Activated CD4-positive, CD25-positive, alpha-beta regulatory T cell (primary cell): ENCODE measurements around the gene TEDC1.

Experiments used
- DNase-seq, 4 experiments: peaks; one replicate each; lab custom pipeline; 2025; lab: John Stamatoyannopoulos, UW

The TEDC1 gene

DNA sequence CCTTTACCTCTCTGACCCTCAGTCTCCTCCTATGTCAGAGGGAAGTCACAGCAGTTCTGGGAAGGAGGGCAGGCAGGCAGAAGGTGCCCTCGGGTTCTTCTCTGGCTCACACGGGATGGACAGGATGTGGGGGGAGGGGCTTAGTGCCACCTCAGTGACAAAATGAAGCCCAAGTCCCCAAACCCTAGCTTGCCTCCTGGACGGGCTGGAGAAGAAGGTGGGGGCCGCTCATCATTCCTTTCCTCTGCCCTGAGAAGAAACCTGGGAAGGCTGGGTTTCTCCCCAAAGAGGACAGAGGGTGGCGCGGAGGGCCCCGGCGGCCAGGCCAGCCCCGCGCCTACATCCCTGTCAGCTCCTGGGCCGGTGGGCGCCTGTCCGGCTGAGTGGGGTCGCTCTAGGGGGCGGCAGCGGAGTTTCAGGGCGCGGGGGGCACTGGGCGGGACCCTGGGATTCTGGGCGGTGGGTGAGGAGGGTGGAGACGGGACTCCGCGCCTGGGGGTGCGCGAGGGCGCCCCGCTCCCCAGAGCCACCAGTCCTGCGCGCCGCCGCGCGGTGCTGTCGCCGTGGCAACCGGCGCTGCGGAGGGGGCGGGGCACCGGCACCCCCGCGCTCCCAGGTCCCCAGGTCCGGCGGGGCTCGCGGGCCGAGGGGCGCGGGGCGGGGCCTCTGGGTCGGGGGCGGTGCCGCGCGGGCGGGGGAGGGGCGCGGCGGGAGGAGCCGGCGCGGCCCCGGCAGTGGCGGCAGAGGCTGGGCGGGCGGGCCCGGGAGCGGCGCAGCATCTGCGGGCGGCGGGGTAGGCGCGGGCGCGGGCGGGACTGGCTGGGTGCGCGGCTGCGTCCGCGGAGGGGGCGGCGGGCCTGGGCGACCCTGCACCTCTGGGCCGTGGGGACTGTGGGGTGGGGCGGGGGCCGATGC lies 35.1 kb downstream of the TEDC1 start, which contains the start of gene TMEM121:
TMEM121 (plus strand) TSS at position 723 of the 915 bp plus-strand sequence. CDS start 2,252 bp downstream, outside the sequence.
- DNase-seq, result no peak

DNA sequence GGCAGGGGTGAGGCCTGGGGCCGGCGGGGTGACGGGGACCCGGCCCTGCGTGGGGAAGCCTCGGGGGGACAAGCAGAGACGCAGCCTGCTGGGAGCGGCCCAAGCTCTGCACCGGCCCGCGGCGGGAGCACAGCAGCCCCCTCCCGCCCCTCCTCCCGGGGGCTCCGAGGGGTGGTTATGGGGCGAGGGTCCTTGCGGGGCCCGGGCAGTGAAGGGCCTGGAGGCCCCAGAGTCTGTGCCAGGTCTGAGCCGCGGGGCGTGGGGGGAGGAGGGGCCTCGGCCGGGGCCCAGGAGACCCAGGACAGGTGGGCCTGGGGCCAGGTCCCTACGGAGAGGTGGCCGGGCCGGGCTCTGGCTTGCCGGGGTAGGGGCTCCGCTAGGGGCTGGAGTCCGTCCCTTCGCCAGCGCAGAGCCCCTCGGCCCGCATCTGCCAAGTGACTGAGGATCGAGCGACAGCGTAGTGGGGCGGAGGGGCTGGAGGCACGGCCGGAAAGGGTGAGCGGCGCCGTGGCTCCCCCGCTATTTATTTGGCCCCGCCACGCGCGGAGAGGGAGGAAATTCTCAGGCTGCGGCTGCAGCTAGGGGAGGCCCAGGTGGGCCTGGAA lies 35.8 kb downstream of the TEDC1 start:
- DNase-seq, result no peak

DNA sequence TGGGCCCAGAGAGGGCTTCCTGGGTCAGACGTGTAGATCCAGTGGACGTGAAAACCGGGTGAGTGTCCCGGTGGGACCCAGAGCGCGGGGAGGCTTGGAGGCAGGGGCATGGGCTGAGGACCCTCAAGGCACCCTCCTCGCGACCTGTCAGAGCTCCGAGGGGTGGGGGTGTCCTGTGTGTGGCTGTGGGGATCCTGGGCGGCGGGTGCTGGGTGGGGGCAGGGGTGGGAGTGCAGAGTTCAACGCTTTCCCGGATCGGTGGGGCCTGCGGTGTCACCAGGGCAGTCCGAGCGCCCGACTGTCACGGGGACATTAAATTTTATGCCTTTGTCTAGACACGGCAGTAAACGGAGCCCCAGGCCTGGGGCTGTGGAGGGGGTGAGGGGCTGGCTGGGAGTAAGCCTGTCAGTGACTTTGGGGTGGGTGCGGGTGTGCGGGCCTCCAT lies 36.4 kb downstream of the TEDC1 start:
- no peak for DNase-seq

DNA sequence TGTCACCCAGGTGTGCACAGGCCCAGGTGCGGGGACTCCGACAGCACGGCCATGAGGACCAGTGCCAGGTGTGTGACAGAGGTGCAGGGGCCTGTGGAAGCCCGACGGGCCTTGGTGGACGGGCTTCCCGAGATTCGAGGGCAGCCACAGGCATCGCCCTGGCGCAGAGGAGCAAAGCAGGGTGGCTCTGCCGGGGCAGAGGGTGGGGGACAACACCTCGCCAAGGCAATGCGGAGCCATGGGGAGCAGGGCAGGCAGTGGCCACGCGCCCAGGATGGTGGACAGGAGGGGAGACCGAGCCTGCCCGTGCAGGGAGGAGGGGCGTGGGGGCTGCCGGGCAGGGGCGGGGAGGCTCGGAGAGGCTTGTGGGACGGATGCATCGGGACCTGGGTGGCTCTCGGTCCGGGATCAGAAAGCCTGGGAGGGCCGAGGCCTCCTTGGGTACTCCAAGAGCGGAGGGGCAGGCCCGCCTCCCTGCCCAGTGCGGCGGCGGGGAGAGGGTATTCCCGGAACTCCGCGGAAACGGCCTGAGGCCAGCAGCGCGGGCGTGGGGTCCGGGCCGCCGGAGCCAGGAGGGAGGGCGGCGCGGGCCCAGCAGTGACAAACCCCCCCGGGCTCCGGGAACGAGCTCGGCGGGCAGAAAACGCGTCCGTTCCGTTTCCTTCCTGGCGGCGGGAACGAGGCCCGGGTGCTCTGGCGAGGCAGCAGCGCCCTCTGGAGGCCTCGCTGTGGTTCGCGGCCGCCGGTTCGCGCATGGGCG lies 37.0 kb downstream of the TEDC1 start:
- peak; percentile 50 to 65 (median 58) for DNase-seq

DNA sequence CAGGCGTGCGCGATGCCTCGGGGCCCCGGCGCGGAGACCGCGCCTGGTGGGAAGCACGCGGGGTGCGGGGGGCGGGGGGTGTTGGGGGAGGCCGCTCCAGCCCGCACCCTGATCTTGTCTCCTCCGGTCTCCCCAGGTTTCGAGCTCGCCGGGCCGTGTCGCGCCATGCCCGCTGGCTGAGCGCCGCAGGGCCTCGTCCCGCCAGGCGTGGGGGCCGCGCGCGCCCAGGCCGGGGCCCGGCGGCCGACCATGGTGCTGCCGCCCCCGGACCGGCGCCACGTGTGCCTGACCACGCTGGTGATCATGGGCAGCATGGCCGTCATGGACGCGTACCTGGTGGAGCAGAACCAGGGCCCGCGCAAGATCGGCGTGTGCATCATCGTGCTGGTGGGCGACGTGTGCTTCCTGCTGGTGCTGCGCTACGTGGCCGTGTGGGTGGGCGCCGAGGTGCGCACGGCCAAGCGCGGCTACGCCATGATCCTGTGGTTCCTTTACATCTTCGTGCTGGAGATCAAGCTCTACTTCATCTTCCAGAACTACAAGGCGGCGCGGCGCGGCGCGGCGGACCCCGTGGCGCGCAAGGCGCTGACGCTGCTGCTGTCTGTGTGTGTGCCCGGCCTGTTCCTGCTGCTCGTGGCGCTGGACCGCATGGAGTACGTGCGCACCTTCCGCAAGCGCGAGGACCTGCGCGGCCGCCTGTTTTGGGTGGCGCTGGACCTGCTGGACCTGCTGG lies 37.7 kb downstream of the TEDC1 start:
- DNase-seq, result no peak

DNA sequence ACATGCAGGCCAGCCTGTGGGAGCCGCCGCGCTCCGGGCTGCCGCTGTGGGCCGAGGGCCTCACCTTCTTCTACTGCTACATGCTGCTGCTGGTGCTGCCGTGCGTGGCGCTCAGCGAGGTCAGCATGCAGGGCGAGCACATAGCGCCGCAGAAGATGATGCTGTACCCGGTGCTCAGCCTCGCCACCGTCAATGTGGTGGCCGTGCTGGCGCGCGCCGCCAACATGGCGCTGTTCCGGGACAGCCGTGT lies 38.2 kb downstream of the TEDC1 start:
- DNase-seq, result no peak

DNA sequence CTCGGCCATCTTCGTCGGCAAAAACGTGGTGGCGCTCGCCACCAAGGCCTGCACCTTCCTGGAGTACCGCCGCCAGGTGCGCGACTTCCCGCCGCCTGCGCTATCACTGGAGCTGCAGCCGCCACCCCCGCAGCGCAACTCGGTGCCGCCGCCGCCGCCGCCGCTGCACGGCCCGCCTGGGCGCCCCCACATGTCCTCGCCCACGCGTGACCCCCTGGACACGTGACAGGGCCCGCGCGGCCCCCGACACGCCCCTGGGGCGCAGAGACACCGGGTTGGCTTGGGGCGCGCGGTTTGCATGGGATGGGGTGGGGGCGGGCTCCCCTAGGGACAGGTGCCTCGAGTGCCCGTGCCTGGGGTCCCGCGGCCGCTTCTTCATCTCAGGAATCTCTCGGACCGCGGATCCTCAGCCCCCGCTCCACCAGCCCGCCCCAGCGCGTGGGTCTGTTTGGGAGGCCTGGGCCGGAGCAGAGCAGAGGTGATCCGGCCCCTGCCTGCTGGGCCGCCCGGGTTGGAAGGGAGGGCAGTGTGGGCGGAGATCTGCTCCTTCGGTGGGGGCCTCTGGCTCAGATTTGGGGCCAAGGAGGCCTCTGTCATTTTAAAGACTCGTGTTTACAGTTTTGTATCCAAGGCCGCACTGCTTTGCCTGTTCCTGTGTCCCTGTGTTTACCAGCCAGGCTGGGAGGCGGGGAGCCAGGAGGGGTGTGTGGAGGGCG lies 38.7 kb downstream of the TEDC1 start:
- no peak for DNase-seq

DNA sequence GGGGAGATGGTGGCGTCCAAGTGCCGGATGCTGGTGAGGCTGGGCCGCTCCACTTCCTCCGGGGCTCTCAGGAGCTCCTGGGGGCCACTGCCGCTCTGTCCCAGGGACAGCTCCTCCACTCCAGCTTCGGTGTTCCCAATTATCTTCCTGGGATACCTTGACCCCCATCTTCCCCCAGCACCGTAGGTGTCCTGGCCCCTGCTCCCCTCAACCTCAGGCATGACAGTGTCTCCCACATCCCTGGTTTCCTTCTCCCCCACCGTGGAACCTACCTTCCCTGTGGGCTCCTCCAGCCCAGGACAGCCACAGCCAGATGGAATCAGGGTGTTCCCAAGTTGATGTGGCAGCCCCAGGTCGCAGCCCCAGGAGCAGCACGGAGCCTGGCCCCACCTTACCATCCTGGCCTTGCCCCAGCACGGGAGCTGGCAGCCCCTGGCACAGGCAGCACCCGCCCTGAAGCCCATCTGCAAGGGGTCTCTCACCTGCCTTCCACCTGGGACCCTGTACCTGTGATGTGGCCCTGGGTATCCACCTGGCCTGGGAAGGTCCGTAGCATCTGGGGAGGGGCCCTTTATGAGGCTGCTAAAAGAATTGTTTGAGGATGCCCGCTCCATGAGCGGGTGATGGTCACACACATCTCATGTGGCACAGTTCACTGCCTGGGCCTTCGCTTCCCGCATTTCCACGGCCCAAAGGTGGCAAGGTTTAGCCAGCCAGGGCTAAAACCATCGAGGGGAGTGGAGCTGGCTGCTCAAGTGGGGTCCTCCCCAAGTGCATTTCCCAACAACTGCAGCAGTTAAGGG lies 39.4 kb downstream of the TEDC1 start:
- no peak for DNase-seq

DNA sequence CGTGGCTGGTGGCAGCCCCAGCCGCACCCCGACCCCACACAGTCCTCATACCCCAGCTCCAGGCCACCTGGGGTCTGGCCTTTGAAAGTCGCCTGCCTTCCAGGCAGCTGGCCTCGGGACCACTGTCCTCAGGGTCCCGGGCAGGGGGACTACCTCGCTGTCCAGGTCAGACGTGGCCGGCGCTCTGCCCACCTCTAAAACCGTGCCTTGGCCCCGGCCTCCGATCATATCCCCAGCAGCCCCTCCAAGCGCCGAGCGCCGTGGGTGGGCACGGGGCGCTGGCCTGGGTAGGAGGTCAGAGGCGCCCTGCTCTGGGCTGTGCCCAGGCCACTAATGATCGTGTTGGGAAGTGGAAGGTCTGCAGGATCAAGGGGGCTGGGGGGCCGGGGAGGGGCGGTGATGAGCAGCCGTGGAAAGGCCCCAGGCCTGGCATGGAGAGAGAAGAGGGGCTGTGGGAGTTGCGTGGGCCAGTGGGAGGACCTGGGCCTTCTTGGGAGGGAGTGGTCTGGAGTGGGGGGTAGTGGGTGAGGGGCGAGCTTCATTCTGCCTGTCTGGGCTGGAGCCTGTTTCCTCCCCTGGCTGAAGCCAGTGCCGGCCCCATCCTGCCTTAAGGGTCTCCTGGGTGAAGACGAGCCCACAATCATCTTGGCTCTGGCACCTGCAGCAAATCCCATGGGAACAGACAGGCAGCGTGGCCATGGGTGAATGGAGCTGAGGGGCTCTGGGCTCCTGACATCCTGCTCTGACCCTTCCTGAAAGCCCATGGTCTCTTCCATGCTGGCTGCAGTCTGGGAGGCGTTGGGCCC lies 40.2 kb downstream of the TEDC1 start:
- DNase-seq, result no peak

DNA sequence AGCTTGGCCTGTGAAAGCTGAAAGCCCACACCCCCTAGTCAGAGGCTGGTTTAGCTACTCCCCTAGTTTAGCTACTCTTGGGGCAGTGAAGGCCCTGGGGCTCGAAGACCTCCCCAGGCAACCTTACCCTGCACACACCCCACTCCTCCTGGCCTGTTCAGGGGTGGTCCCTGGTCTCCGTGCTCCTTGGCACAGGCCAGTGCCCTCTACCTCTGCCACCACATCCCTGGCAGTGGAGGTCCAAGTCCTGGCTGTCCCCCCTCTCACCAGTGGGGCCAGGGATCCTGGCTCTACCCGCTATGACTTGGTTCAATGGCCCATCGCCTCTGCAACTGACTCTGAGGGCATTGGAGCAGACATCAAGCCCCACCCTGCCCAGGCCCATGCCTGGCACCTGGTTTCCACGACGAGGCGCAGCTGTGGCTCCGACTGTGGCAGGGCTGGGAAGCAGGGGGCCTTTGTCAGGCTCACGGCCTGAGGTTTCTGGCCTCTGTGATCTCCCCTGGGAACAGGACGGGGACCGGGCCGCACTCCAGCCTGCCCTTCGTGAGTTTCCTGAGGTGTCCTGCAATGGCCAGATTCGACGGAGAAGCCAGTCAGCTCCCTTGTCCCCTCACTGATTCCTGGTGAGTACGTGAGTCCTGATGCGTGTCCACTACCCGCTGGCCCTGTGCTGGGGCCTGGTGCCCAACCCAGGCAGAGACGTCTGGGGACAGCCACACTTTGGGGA lies 41.0 kb downstream of the TEDC1 start:
- DNase-seq, result no peak

DNA sequence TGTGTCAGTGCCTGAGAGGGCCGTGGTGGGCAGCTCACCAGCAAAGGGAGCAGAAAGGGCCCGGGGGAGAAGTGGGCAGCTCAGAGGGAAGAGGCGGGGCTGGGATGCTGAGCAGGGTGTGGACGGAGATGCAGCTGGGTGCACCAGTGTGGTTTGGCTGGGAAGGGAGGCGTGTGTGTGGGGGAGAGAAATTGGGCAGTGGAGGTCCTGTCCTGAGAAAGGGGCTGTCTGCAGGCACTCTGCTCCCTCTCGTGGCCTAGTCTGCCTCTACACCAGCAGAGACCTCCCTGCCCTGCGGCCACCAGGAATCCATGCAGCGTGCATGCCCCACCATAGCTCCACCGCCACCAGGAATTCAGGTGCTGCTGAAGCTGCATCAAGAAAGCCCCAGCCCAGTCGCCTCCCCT lies 41.7 kb downstream of the TEDC1 start:
- DNase-seq, result no peak

DNA sequence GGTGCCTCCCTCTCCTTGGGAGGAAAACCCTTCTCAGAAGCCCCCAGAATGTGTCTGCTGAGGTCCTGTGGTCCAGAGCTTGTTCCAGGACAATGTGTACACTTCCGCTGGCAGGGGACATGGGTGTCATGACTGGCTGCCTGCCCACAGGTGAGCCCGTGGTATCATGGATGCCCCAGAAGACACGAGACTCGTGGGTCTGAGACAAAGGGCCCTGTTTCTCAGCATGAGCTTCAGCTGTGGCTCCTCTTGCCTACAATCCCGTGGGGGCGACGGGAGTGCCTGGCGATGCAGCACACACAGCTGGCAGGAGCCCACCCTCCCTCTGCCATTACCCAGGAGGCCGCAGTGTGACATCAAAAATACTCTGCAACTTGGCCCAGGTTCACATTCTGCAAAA lies 42.3 kb downstream of the TEDC1 start:
- DNase-seq, result no peak

DNA sequence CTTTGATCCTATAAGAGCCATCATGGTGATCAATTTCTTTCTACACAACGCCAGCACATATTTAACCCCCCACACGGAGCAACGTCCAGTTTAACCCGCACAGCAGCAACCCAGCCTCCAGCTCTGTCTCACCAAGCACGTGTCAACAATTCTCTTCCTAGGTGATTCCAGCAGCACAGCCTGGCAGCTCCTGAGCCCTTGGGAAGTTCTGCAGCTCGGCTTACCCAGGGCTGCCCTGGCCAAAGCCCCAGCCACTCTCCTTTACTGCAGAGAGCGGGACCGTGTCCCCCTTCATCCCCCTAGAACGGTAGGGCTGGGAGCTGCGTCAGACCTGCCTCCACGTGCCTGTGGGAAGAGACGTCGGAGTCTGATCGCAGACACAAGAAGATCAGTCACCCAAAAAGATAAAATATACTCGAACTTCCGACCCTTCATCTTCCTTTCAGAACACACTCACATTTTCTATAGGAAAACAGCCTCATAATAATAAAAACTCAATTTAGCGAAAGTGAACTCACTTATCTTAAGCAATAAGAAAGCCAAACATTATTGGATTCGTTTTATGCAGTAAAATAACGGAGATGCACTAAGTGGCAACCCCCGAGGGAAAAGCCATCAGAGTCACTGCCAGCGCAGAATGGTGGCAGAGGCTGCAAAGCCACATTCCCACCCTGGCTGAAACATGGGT lies 42.9 kb downstream of the TEDC1 start:
- DNase-seq, result no peak

DNA sequence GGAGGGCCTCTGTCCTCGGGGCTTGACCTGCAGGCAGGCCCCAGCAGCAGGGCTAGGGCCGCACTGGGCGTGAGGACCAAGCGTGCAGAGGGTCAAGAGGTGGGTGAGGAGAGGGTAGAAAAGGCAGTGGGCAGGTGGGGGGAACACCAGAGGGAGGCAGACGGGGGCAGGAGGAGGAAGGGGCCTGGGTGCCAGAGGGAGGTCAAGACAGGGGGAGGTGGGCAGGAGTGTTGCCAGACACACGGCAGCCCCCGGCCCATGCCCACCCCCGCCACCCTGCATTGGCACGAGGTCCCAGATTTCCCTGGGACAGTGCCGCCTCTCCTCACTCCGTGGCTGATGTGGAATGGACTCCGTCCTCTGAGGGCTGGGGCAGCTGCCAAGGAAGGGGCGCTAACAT lies 43.5 kb downstream of the TEDC1 start:
- DNase-seq, result no peak

DNA sequence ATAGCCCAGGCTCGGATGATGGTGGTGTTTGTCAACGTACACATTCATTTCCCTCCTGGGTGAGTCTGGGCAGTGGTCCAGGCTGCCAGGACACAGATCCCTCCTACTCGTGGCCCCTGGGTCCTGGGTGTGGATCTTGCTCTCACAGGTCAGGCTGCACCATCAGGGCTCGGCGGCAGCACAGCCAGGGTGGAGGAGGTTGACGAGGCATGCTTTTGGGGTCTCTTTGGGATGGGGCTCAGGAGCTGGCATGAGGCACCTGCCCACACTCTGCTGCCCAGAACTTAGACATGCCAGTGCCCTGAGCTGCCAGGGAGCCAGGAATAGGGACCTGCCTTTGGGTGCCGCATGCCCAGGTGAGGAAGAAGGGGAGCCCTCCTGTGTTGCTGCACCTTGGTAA lies 45.0 kb downstream of the TEDC1 start:
- no peak for DNase-seq

DNA sequence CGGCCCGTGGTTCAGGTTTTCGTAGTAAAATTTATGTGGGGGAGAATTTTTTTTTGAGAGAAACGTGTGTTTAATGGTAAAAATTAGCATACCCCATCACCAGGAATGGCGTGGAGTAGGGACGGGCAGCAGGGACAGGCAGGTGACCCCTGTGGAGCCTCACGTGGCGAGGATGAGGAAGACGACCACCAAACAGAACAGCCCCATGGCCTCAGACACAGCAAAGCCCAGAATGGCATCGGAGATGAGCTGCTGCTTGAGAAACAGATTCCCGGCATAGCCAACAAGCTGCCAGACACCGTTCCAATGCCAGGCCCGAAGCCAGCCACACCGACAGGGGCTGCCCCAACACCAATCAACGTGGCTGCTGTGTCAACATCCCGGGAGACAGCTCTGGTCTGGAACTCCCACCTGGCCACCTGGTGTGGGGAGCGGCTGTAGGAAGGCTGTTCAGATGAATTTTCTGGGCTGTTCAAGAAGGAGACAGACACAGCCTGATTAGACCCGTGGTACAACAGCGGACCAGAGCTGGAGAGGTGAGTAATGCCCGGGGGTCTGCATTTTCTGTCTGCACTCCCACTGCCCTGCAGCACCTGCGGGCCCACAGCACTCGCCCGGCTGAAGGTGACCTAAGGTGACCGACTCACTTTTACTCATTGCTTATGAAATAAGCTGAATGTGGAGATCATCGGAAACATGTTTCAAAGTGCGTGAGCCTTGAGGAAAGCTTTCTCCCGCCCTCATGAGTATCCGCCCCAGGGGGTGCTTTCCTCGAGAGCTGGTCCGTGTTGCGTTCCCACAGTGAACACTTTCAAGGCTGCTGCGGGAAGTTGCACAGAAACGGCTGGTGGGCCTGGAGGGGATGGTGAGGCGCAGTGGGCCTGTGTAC lies 45.9 kb downstream of the TEDC1 start:
- DNase-seq, result no peak
